Cardiac fibroblast (primary cell): ENCODE data around the gene TAX1BP3.

Experiments
- DNase-seq, 2 donors: peaks; one replicate each; pipeline versions ENCODE4 v3.0.0 to v3.0.0-alpha.2; 2010; ENCODE audit warnings: low read depth in 2 of 2
- H3K4me3 ChIP-seq, 2 donors: replicated peaks in 1 of 2; 1 replicate in 1 of 2; 2 replicates in 1 of 2; pipeline ENCODE4 v1.5.1; 2011; ENCODE audit warnings: low read depth in 2 of 2, low read length in 2 of 2, mild to moderate bottlenecking in 2 of 2, moderate library complexity in 1 of 2
- CTCF ChIP-seq: IDR thresholded peaks from one replicate; pipeline ENCODE4 v1.5.1; 2011; ENCODE audit warnings: low read depth, mild to moderate bottlenecking, low read length, inconsistent platforms

TAX1BP3 gene

DNA sequence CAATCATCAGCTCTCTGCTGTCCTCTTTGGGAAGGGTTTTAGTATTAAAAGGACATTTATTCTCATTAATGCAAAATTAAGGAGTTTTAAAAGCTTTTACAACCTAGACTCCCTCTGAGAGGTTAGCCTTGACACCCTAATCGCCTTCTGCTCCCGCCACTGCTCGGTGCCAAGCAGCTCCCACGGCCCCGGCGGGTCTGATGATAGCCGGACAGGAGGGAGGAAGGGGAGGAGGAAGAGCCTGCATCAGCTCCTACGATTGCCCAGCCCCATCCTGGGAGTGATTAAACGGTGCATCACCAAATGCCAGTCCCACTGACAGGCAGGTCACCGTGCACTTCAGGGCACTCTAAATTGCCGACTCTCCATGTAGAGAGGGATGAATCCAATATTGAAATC, 40.6 kb downstream of the TAX1BP3 start:
- no peak for DNase-seq
- H3K4me3 ChIP-seq, result no peak overlapping the region
- TF ChIP-seq CTCF, result no peak

DNA sequence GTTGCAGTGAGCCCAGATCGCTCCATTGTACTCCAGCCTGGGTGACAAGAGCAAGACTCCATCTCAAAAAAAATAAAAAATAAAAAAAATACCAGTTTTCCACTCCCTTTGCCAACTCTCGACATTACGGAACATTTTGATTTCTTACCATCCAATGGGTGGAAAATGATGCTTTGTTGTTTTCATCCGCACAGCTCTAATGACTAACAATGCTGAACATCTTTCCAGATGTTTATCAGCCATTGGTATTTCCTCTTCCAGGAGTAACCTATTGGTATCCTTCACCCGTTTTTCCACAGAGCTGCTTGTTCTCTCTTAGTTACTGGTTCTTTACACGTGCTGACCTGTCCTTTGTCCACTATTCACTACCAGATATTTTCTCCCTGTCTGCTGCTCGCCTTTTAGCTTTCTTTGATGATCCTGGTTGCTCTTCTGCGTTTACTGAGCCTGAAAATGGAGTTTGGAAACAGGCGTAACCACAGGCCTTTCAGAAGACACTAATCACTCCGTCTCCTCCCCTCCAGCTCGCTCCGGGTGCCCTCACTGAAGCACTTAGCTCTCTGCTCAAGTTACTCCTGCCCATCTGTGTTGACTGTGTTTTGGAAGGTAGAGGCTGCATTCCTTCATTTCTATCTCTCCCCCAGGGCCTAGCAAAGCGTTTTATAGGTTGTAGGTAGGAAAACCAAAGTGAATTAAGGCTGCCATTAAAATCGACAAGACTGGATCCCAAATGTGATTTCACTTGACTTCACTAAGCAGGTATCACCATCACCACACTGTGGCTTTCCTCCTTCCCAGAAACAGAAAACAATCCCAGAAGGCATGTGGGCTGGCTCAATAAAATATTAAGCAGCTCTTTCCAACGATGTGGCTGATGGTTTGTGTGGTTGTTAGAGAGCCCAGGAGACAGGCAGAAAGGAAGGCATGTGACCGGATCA, 41.3 kb downstream of the TAX1BP3 start:
- DNase-seq, result peak in 1 of 2 donors; percentile 9
- no peak overlapping the region for H3K4me3 ChIP-seq
- TF ChIP-seq CTCF, result no peak

DNA sequence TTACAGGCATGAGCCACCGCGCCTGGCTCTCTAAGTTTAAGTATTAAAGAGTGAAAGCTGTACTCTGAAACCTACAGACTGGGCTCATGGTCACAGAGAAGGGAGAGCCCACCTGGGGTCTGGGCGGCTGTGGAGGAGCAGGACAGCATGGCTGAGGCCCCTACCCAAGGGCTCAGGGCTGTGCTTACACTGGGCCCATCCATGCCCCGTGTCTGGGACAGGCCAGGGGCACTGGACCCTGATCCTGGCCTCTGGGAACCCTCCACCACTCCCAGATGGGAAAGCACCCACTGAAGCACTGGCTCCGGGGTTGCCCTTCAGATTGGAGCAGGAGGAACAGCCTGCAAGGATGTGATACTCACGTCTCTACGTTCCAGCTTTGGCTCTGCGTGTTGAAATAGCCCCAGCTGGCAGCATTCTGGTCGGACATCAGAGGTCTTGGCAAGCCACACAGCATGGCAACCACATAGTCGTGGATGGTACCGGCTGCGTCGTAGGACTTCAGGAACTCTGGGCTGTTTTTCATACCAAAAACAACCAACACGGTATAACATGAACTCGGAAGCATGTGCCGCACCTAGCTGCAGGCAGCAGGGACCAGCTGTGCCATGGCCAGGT, 45.3 kb downstream of the TAX1BP3 start:
- DNase-seq, result no peak
- no peak for TF ChIP-seq CTCF
- no peak overlapping the region for H3K4me3 ChIP-seq

DNA sequence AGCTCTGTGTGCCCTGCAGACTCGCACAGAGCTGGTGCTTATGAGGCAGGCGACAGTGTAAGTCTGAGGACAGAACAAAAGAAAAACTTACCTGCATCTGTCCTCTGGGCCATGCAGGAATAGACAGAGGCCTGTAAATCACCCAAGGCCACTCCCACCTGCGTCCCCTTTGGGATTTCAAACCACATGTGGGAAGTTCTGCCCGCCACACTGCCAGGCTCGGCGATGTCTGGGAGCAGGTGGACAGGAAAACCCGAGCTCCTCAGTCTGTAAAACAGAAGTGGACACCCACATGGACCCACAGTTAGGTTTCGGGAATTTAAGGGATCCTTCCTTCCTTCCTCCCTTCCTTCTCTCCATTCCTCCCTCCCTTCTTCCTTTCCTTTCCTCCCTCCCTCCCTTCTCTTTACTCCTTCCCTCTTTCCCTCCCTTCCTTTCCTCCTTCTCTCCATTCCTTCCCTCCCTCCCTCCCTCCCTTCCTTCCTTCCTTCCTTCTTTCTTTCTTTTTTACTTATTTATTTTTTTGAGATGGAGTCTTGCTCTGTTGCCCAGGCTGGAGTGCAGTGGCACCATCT, 47.1 kb downstream of the TAX1BP3 start:
- no peak for DNase-seq
- TF ChIP-seq CTCF, result no peak
- no peak overlapping the region for H3K4me3 ChIP-seq

DNA sequence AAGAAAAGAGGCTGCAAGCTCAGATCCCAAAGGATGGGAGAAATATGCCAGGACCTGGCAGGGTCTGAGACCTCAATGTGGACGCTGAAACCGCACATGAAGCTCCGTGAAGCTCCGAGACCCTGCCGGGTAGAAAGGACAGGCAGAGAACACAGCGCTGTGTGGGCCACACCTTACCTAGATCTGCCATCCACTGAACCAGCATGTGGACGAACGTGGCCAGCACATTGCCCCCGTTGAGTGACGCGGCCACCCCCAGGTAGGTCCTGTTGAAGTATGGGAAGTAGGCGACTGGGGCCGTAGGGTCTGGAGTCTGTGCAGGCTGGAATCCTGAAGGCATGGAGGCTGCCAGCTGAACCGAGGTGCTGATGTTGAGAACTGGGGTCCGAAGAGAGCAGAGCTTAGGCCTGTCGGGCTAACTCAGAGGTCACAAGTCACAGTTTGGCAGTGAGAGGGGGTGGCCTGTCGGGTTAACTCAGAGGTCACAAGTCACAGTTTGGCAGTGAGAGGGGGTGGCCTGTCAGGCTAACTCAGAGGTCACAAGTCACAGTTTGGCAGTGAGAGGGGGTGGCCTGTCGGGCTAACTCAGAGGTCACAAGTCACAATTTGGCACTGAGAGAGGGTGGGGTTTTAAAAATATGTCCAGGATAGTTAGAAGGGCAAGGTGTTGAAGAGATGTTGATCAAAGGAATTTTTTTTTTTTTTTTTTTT, 53.1 kb downstream of the TAX1BP3 start:
- no peak overlapping the region for H3K4me3 ChIP-seq
- DNase-seq, result no peak
- no peak for TF ChIP-seq CTCF

- DNase-seq, result no peak
- TF ChIP-seq CTCF, result no peak
- no peak overlapping the region for H3K4me3 ChIP-seq
Measured at GRCh38 chr17:3613124-3613523, 55.3 kb downstream of the TAX1BP3 start.
